ENCODE results near the gene CDH13.

Gene CDH13

DNA sequence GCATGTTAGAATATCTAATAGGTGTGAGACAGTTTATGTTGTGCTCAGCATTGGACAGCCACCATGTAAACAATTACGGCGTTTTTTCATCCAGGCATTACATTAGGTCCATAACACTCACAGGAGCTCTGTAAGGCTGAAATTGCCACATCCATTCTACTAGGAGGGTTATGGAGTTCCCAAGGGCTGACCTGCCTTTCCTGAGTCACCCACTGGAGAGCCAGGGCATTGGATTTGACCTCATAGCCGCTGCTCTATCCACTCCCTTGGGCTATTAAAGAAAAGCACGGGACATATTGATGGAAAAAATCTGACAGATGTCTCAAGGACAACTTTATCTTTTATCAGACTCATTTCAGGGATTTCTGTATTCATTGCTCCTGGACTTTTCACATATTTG, 874.7 kb downstream of the CDH13 start:
- no peak for DNase-seq (ENCODE audit: low read depth in 2 of 2)

DNA sequence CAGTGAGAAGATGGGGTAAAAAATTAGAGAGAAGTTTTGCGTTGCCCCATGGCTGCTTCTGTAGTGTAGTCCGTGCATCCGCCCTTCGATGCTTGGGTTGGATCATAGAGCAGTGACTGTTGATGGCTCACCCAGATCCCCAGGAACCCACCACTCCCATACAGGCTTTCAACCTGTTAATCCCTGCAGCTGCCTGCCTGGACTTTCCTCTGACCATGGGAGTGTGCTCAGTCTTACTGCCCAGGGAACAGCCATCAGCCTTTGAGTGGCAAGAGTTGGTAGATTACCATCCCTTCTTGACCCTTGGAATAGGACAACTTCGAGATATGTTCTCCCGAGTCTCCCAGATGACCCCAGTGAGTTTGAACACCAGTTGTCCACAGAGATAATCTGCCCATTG, 881.5 kb downstream of the CDH13 start:
- no peak for DNase-seq (ENCODE audit: low read depth in 2 of 2)

- DNase-seq (ENCODE audit: low read depth in 2 of 2) = no peak
These were observed 882.5 kb downstream of the CDH13 start for GRCh38 chr16:83509316-83509715.

DNA sequence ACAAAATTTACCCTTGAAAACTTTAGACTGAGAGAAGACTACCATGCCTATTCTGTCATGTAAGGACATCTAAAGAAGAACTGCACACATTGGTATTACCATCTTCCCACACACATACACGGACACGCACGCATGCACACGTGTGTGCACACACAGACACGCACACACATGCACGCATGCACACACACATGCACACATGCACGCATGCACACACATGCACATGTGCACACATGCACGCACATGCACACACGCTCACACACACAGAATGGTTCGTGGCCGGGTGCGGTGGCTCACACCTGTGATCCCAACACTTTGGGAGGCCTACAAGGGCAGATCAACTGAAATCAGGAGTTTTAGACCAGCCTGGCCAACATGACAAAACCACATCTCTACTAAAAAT, 884.1 kb downstream of the CDH13 start:
- DNase-seq (ENCODE audit: low read depth in 2 of 2) = no peak

GRCh38 chr16:83513008-83513755, 886.4 kb downstream of the CDH13 start:
- no peak for DNase-seq (ENCODE audit: low read depth in 2 of 2)

- no peak for DNase-seq (ENCODE audit: low read depth in 2 of 2)
These were observed 888.6 kb downstream of the CDH13 start for GRCh38 chr16:83515395-83515794.

DNA sequence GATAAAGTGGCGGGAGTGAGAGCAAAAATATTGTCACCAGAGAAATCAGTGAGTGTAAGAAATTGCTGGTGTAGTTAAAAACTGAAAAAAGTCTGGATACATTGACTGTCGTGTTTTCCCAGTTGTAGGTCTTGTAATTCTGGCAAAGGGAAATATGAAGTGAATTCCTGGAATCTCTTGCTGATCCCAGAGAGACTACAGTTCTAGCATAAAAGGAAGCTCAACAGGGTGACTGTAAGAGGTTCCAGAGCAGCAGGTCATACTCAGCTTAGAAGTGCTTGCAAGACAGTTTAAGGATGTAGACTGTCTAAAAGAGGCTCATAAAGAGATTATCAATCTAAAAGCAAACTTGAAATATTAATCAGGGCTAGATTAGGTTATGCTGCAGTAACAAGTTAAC, 890.2 kb downstream of the CDH13 start:
- DNase-seq (ENCODE audit: low read depth in 2 of 2) = no peak

DNA sequence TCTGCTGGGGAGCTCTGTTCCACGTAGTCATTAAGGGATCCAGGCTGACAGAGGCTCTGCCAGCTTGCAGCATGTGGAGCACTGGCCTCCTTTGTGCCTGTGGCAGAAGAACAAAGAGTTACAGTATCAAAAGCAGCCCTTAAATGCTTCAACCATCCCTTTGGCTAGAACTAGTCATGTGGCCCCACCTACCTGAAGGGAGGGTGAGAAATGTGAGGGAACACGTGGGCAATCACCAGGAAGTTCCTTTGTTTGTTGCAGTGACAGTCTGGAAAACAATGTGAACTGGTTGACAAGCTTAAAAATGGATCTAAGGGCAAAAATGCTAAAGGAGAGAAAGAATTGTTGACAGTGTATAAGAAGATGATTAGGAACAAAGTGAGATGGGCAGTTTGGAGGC, 890.6 kb downstream of the CDH13 start:
- DNase-seq (ENCODE audit: low read depth in 2 of 2) = no peak

GRCh38 chr16:83520596-83520995, 893.8 kb downstream of the CDH13 start:
- no peak for DNase-seq (ENCODE audit: low read depth in 2 of 2)

GRCh38 chr16:83530293-83530692, 903.5 kb downstream of the CDH13 start:
- no peak for DNase-seq (ENCODE audit: low read depth in 2 of 2)

DNA sequence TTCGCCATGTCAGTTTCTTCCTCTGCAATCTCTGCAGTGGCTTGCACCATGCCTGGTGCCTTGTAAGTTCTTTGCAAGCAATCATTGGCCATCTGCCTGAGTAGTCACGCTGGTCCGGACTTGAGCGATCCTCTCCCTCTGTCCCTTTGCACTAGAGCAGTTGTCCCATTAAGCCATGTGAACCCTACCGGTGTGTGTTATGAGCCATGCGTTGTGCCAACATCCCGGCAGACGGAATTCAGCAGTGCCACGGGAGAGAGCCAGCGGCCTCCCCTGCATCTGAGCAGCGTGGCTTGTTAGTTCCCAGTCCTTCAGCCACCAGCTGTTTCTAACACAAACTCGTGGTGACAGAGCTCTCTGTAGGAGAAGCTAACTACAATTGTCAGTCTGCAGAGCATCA, 905.9 kb downstream of the CDH13 start:
- no peak for DNase-seq (ENCODE audit: low read depth in 2 of 2)

DNA sequence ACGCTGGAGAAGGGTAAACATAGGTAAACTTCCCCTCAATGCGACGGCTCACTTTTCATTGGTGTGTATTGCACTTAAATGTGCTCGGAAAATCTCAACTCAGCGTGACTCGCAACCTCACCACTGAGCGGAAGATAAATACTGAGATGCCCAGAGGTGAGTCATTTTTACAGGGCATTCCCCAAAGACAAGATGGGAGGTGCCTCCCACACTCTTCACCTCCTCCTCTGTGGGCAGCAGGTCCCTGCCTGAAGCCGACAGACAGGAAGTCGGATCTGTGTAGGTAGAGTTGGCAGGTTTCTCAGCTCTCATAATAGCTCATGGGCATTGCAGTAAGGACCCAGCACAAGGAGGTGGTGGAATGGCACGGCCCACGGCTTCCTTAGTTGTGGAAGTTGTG, 906.4 kb downstream of the CDH13 start:
- DNase-seq (ENCODE audit: low read depth in 2 of 2) = no peak

GRCh38 chr16:83538707-83539106, 911.9 kb downstream of the CDH13 start:
- no peak for DNase-seq (ENCODE audit: low read depth in 2 of 2)

DNA sequence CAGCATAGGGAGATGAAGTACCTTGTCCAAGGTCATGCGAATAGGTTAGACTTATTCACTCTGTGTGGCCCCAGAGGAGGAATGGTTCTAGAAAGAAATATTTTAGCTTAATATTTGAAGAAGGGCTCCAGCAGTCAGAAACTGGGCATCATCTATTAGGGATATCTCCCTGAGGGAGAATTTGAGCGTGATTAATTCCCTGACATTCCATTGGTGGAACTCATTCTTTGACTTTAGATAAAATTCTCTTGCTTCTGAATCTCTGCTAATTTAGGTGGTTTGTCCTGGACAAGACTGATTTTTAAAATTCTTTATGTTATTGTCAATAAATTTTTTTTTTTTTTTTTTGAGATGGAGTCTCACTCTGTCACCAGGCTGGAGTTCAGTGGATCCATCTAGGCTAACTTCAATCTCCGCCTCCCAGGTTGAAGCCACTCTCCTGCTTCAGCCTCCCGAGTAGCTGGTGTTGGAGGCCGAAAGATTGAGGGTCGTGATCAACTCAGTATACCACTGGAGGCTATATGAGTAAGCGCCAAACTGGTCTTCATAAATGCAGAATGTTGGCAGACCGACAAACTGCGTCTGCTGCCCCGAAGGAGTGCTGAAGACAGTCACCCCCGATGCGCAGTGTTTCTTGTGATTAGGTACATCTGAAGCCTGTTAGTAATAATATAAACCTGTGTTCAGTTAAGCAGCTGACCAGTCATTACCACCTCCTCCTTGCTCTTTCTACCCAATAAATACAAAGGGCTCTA, 913.1 kb downstream of the CDH13 start:
- no peak for DNase-seq (ENCODE audit: low read depth in 2 of 2)

DNA sequence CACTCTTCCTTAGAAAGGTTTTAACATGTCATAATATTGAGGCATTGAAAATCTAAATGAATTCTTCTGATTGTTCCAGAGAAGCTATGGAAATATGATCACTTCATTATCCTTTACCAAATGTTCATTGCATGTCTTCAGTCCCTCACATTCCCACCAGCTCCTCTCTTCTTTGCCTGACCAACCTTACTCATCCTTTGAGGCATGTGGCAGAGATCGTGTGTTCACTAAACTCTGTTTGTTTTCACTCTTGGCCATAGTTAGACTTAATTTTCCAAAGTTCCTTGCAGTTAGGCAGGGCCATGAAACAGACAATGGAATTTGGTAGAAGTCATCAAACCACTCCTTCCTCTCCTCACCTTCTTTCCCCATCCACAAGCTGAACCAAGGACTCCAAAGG, 914.5 kb downstream of the CDH13 start:
- no peak for DNase-seq (ENCODE audit: low read depth in 2 of 2)

- DNase-seq (ENCODE audit: low read depth in 2 of 2) = no peak
These were observed 915.7 kb downstream of the CDH13 start for GRCh38 chr16:83542491-83542890.

- DNase-seq (ENCODE audit: low read depth in 2 of 2) = no peak
These were observed 922.8 kb downstream of the CDH13 start for GRCh38 chr16:83549316-83550182.

- DNase-seq (ENCODE audit: low read depth in 2 of 2) = no peak
These were observed 923.4 kb downstream of the CDH13 start for GRCh38 chr16:83550183-83550569.

GRCh38 chr16:83552228-83552627, 925.5 kb downstream of the CDH13 start:
- DNase-seq (ENCODE audit: low read depth in 2 of 2) = no peak

- DNase-seq (ENCODE audit: low read depth in 2 of 2) = no peak
These were observed 926.2 kb downstream of the CDH13 start for GRCh38 chr16:83552930-83553329.

DNA sequence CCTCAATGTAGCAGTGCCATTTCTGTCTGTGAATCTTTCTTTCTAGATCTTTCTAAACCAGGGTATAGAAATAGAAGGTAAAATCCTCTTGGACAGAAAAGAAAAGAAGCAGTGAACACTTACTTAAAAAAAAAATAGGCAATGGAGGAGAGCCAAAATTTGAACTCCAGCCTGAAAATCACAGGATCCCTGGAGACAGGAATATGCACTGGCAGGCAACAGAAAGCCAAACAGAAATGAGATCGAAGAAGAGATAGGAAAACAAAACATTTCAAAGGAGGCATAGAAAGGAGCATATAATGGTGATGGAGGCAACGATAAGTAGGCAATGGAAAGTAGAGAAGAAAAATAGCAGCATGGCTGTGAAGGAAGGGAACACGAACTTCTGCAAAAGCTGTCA, 927.3 kb downstream of the CDH13 start:
- no peak for DNase-seq (ENCODE audit: low read depth in 2 of 2)

- DNase-seq (ENCODE audit: low read depth in 2 of 2) = no peak
These were observed 927.8 kb downstream of the CDH13 start for GRCh38 chr16:83554540-83554939.

DNA sequence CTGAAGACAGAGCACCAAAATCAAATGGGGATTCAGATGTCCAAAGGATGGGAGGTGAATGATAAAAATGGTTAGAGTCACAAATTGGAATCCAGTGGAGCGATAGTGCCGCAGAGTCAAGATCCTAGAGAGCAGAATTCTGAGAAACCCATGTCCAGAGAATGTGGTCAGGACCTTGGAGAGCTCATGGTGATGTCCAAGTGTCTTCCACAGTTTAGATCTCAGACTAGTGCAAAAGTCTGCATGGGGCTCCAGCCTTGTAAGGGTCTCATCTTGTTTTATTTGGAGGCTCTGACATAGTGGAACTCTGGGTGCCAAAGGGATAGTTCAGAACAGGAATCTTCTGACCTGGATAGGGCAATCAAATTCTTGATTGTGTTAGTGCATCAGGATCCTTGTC, 935.1 kb downstream of the CDH13 start:
- DNase-seq (ENCODE audit: low read depth in 2 of 2) = no peak
